GM12892 (cell line): ENCODE results near the gene KCNJ8.

Source experiments
- POLR2A ChIP-seq: IDR thresholded peaks from 2 replicates; pipeline ENCODE4 v1.6.1; 2011; ENCODE audit warnings: low read depth, low read length, control low read depth
- POLR2AphosphoS5 ChIP-seq: IDR thresholded peaks from 2 replicates; pipeline ENCODE4 v1.6.1; 2011; ENCODE audit warnings: low read depth, low read length, control low read depth
- TAF1 ChIP-seq: IDR thresholded peaks from 2 replicates; pipeline ENCODE4 v1.6.1; 2011; ENCODE audit warnings: low read depth, mild to moderate bottlenecking, control low read depth, low read length, borderline replicate concordance

DNA sequence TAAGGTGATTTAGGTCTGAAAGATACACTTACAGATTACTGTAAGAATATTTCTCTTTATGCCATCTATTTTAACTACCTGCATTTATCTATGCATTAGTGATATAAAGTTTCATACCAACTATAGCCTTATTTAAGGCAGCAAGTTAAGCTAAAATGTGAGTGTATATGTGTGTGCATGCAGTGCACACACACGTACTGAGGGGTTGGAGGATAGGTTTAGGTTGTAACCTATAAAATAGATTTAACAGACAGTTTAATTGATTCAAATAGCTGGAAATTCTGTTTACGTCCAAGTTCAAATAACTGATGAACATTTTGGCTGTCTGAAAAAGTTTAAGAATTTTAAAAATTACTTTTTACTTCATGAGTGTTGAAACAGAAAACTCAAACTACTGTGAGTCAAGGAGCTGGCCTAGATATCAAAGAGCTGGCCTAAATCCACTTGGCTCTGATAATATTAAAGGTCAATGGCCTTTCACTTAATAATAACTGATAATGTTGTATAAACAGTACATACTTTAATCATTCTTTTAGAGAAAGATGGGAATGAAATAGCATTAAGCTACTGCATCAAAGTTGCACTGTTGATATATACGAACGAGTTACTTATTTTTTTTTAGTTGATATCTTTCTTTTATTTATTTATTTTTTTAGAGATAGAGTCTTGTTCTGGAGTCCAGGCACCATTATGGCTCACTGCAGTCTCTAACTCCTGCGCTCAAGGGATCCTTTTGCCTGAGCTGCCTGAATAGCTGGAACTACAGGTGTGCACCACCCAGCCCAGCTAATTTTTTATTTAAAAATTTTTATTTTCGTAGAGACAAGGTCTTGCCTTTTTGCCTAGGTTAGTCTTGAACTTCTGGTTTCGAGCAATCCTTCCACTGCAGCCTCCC, 13.8 kb upstream of the KCNJ8 start:
- no peak for TF ChIP-seq POLR2AphosphoS5
- TF ChIP-seq TAF1: no peak
- no peak for TF ChIP-seq POLR2A
